22Rv1 (cell line): ENCODE measurements around the gene MTIF3.

Experiments used
- H3K27ac ChIP-seq: fragments of 450-650 bp; 2 replicates; pipeline ENCODE4 v1.5.1; 2017
- ZFX ChIP-seq: fragments of 450-650 bp; IDR thresholded peaks from 2 replicates; pipeline ENCODE4 v1.6.1; 2017; ENCODE audit warnings: antibody characterized with exemption, borderline replicate concordance
- TF ChIP-seq, protein P1 (sequence below): fragments of 450-650 bp; IDR thresholded peaks from 2 replicates; pipeline ENCODE4 v1.5.1; 2017; ENCODE audit warnings: mild to moderate bottlenecking

MTIF3 gene

DNA sequence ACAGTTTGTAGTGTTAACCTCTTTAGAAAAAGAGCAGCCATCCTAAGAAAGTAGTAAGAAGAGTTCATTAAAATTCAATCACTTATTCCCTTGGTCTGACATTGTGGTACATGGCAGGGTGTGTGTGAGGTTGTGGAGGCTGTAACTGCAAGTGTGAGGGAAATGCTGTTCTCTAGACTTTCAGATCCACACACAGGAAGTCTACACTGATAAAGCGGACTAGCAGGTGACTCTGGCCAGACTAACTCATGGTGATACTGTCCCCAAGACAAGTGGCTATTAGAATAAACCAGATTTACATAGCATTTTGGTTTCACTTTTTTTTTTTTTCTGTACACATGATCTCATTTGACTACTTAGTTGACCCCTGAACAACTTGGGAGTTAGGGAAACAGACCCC lies 10.0 kb downstream of the MTIF3 start:
- TF ChIP-seq ZFX: no peak
- TF ChIP-seq, protein P1, sequence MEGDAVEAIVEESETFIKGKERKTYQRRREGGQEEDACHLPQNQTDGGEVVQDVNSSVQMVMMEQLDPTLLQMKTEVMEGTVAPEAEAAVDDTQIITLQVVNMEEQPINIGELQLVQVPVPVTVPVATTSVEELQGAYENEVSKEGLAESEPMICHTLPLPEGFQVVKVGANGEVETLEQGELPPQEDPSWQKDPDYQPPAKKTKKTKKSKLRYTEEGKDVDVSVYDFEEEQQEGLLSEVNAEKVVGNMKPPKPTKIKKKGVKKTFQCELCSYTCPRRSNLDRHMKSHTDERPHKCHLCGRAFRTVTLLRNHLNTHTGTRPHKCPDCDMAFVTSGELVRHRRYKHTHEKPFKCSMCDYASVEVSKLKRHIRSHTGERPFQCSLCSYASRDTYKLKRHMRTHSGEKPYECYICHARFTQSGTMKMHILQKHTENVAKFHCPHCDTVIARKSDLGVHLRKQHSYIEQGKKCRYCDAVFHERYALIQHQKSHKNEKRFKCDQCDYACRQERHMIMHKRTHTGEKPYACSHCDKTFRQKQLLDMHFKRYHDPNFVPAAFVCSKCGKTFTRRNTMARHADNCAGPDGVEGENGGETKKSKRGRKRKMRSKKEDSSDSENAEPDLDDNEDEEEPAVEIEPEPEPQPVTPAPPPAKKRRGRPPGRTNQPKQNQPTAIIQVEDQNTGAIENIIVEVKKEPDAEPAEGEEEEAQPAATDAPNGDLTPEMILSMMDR: no peak
- H3K27ac ChIP-seq: no peak overlapping the region

DNA sequence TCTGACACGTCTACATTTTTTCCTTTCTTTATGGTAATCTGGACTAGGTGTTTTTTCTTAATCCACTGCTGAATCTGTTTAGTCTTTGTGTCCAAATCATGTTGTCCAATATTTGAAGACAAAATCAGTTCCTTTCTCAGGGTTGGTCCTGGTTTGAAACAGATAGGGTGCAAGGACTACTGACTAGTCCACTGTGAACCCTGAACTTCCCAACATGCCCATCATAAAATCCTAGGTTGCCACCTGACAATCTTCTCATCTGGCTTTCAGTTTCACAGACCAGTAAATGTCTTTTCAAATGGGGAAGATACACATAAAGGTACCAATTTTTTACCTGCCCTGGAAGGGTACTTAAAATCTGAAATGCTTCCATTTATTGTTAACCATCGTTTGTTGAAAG lies 13.2 kb downstream of the MTIF3 start:
- TF ChIP-seq, protein P1: no peak
- no peak for TF ChIP-seq ZFX

DNA sequence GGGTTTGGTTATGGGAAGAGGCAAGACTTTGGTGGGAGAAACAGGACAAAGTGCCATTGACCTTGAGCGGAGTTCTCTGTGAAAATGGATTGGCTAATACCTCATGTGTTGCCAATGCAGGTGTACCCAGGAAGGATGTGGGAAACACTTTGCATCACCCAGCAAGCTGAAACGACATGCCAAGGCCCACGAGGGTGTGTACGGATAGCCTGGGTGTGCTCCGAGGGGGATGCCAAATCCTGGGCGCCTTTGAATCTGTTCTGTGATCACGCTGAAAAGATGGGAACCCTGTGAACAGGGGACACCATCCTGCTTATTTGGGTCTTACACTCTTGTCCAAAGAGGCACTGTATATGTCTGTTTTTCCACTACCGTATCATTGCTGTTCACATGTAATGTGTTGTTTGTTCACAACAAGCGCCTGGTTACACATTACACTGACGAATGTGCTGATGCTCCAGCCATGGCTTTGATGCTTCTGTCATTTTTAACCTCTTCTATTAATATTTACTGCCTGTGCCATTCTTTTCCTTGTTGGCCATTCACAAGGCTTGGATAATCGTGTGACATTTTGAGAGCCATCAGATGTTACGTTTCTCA lies 17.7 kb downstream of the MTIF3 start:
- TF ChIP-seq, protein P1: no peak
- no peak for TF ChIP-seq ZFX
- no peak overlapping the region for H3K27ac ChIP-seq

More for the DNA sequence above, 13.2 kb downstream of the MTIF3 start:
- no peak overlapping the region for H3K27ac ChIP-seq

DNA sequence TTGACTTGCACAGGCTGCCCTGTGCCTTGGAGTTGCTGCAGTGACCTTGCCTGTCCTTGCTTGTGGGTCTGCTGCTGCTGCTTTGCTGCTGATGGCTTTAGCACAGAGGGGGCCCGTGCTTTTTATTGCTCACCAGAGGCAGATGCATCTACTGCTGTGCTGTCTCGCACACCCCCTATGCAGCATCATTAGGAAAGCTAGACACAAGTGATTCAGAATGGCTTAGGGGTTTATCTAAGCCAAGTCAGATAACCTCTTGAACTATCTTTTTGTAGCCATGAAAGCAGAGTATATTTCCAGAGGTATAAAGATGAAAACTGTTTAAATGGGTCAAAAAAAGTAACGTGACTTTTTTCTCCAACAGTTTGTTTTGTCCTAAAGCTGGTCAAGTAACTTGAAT lies 18.2 kb downstream of the MTIF3 start:
- no peak for TF ChIP-seq ZFX
- TF ChIP-seq, protein P1: no peak

DNA sequence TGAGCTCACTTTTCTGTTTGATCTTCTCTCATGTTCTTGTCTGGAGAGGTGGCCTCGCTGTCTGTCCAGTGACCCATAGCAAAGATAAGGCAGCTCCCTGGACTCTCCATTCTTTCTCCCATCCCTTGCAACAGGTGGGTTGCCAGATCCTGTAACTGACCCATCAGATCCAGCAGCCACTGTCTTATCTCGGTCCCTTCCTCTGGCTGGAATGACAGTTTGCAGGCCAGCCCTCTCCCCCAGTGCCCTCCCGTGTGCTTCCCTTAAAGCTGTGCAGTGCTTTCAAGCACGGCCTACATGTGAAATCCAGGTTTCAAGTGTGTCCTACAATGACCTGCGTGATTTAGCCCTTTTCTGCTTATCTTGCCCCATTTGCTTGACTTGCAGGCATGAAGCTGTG lies 22.2 kb downstream of the MTIF3 start:
- TF ChIP-seq, protein P1: no peak
- no peak for TF ChIP-seq ZFX
- no peak overlapping the region for H3K27ac ChIP-seq

More for the DNA sequence above, 18.2 kb downstream of the MTIF3 start:
- H3K27ac ChIP-seq: no peak overlapping the region

DNA sequence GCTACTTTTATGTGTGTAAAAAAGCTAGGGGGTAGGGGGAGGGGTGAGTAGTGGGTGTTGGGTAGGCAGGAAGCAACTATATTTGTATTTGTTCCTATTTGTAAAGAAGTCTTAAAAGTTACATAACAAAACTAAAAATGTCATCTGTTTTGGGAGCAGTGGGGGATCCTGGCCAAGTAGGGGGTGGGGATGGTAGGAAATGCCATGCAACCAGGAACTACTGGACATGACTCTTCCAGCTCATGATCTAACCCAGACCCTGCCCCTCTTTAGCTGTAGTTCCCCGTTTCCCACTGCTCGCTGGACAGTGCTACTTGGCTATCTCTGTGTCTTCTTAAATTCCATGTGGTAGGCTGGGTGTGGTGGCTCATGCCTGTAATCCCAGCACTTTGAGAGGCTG lies 22.7 kb downstream of the MTIF3 start:
- no peak for TF ChIP-seq ZFX
- TF ChIP-seq, protein P1: no peak
- no peak overlapping the region for H3K27ac ChIP-seq

DNA sequence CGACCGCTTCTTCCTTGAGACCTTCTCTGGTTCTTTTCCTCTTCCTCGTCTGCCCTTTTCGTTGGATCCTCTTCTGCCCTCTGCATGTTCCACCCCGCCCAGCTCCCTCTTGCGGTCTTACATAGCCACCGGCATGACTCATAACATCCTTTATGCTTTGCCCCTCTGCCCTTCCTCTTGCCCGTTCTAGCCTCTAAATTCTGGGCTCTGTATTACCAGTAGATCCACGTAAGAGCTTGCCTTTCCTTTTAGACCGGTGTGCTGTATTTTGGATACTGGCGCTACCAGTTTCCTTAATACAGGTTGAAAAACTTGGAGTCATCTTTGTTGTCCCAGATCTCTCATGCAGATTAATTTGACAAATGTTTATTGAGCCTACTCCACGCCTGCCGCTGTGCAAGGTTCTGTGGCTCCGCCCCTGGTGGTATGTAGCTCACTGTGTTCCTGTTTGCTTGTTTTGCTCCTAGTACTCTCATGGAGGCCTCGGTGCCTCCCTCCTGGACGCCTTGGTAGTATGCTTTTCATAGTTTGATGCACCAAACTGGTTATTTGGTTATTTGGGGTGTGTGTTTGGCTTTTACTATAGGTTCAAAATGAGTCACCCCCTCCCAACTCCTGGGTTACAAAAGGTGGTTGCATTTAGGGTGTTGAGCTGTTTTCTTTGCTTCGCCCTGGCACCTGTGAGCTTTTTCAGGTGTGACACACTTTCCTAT lies 24.3 kb downstream of the MTIF3 start:
- TF ChIP-seq ZFX: no peak
- TF ChIP-seq, protein P1: peak; percentile 70
- H3K27ac ChIP-seq: peak overlapping the region; percentile 95
